Activated CD4-positive, alpha-beta T cell treated with anti-CD3 and anti-CD28 coated beads for 4 hours (primary cell): Measurements from ENCODE around the gene SSR1.
"Not testable (repeated sequence)": the region's sequence is repeated elsewhere in the genome, so short reads cannot be mapped to it uniquely, and the experiment has no call there.

ENCODE experiments used
- DNase-seq, 2 donors: peaks; one replicate each; pipeline ENCODE4 v3.0.0-alpha.2; 2020

Gene SSR1

GRCh38 chr6:7316658-7317533 is 3.9 kb upstream of the SSR1 start:
- DNase-seq: no peak

GRCh38 chr6:7315948-7316365 is 3.0 kb upstream of the SSR1 start:
- no peak for DNase-seq

GRCh38 chr6:7315087-7315947 is 2.3 kb upstream of the SSR1 start:
- DNase-seq: not testable (repeated sequence)

- no peak for DNase-seq
Measured at GRCh38 chr6:7314414-7314813, 1.4 kb upstream of the SSR1 start.

GRCh38 chr6:7313505-7314165 is 636 bp upstream of the SSR1 start:
- no peak for DNase-seq

- no peak for DNase-seq
Measured at GRCh38 chr6:7311917-7312615, 933 bp downstream of the SSR1 start.

- DNase-seq: no peak
Measured at GRCh38 chr6:7311176-7311575, 1.8 kb downstream of the SSR1 start.

- DNase-seq: no peak
Measured at GRCh38 chr6:7309050-7309449, 3.9 kb downstream of the SSR1 start.

- DNase-seq: no peak
Measured at GRCh38 chr6:7307533-7307932, 5.5 kb downstream of the SSR1 start.

- DNase-seq: no peak
Measured at GRCh38 chr6:7304821-7305220, 8.2 kb downstream of the SSR1 start.

- DNase-seq: no peak
Measured at GRCh38 chr6:7301702-7302101, 11.3 kb downstream of the SSR1 start.

- DNase-seq: no peak
Measured at GRCh38 chr6:7300926-7301325, 12.1 kb downstream of the SSR1 start.

GRCh38 chr6:7298113-7298512 is 14.9 kb downstream of the SSR1 start:
- no peak for DNase-seq

GRCh38 chr6:7296602-7297001 is 16.4 kb downstream of the SSR1 start:
- DNase-seq: no peak

- DNase-seq: no peak
Measured at GRCh38 chr6:7295916-7296315, 17.1 kb downstream of the SSR1 start.

- no peak for DNase-seq
Measured at GRCh38 chr6:7292596-7293255, 20.3 kb downstream of the SSR1 start.

GRCh38 chr6:7290079-7290478 is 22.9 kb downstream of the SSR1 start:
- DNase-seq: no peak

GRCh38 chr6:7285416-7285815 is 27.6 kb downstream of the SSR1 start:
- DNase-seq: no peak

- no peak for DNase-seq
Measured at GRCh38 chr6:7283676-7284075, 29.3 kb downstream of the SSR1 start.

GRCh38 chr6:7282097-7282906 is 30.7 kb downstream of the SSR1 start:
- DNase-seq: no peak

- DNase-seq: no peak
Measured at GRCh38 chr6:7276199-7276524, 36.8 kb downstream of the SSR1 start.
